Spleen (tissue), 11 donors: ENCODE results near the gene DCPS. TPM values are rescaled to one million over a fixed set of nuclear protein-coding genes. Genes with fewer than 3 reads are reported as not detected.
A peak's percentile ranks its signal among the peaks of the same experiment; 100 is the strongest.

Source experiments
- DNase-seq: peaks from one replicate; pipeline ENCODE4 v3.0.0-alpha.2; 2020
- H3K27ac ChIP-seq, 8 donors: fragments of 200-600 bp; sonication (generic) in 7 of 8; 1 replicate in 4 of 8; 2 replicates in 4 of 8; pipeline versions ENCODE4 v1.5.0 to v1.8.0; 2016 to 2021; ENCODE audit warnings: inconsistent platforms in 4 of 8, mild to moderate bottlenecking in 4 of 8, moderate library complexity in 1 of 8
- H3K27me3 ChIP-seq, 7 donors: fragments of 200-600 bp; sonication (generic) in 6 of 7; replicated peaks in 1 of 7; 1 replicate in 4 of 7; 2 replicates in 3 of 7; pipeline versions ENCODE4 v1.5.0 to v1.8.0; 2016 to 2021; ENCODE audit warnings: inconsistent platforms in 3 of 7, mild to moderate bottlenecking in 1 of 7
- H3K36me3 ChIP-seq, 6 donors: fragments of 200-600 bp; sonication (generic) in 5 of 6; 1 replicate in 4 of 6; 2 replicates in 2 of 6; pipeline versions ENCODE4 v1.5.0 to v1.8.0; 2016 to 2021; ENCODE audit warnings: inconsistent platforms in 2 of 6
- H3K4me1 ChIP-seq, 6 donors: fragments of 200-600 bp; sonication (generic) in 5 of 6; 1 replicate in 3 of 6; 2 replicates in 3 of 6; pipeline versions ENCODE4 v1.5.0 to v1.8.0; 2016 to 2021; ENCODE audit warnings: inconsistent platforms in 3 of 6
- H3K4me3 ChIP-seq, 8 donors: fragments of 200-600 bp; sonication (generic) in 7 of 8; 1 replicate in 4 of 8; 2 replicates in 4 of 8; pipeline versions ENCODE4 v1.5.0 to v1.8.0; 2016 to 2021; ENCODE audit warnings: inconsistent platforms in 4 of 8, mild to moderate bottlenecking in 4 of 8, moderate library complexity in 2 of 8
- H3K9me3 ChIP-seq, 8 donors: fragments of 200-600 bp; sonication (generic) in 7 of 8; 1 replicate in 4 of 8; 2 replicates in 4 of 8; pipeline versions ENCODE4 v1.5.0 to v1.8.0; 2016 to 2021; ENCODE audit warnings: inconsistent platforms in 4 of 8
- CTCF ChIP-seq, 11 experiments: fragments of 200-600 bp in 7 of 11; fragments of 450-650 bp in 4 of 11; sonication (generic) in 4 of 11; IDR thresholded peaks in 8 of 11; conservative IDR thresholded peaks in 3 of 11; 1 replicate in 7 of 11; 2 replicates in 4 of 11; pipeline versions ENCODE4 v1.4.0 to v1.8.0; 2016 to 2021; ENCODE audit warnings: antibody characterized with exemption in 11 of 11, inconsistent platforms in 4 of 11, mild to moderate bottlenecking in 1 of 11
- POLR2A ChIP-seq, 3 donors: fragments of 450-650 bp; IDR thresholded peaks; one replicate each; pipeline ENCODE4 v1.5.1; 2017; ENCODE audit warnings: antibody characterized with exemption in 3 of 3, mild to moderate bottlenecking in 1 of 3
- POLR2AphosphoS5 ChIP-seq, 3 donors: sonication (generic); formaldehyde crosslinking; IDR thresholded peaks; one replicate each; pipeline ENCODE4 v1.5.1; 2017; ENCODE audit warnings: antibody characterized with exemption in 3 of 3
- WGBS, 5 donors: extraction: QIAGEN DNeasy Blood & Tissue Kit in 3 of 5; methylation state at CpG; one replicate each; pipeline versions ENCODE4 v1.1.5 to v1.1.7; 2013 to 2018; 5-methylcytosine and 5-hydroxymethylcytosine counted together
- intact Hi-C: fragments of 100-400 bp; cut with DNase I; formaldehyde crosslinking; loops from one replicate; pipeline ENCODE4 v1.15.0; 2023; ENCODE audit warnings: low total_unique reads
- polyA plus RNA-seq, 3 donors: library from polyadenylated mRNA; stranded (reverse); fragments of 200-250 nt; gene quantifications; one replicate each; pipeline ENCODE4 v1.2.1, GENCODE V29; 2013
- total RNA-seq, 7 donors: library from RNA; depleted of rRNA in 3 of 7; stranded (reverse); fragments of >200 nt in 3 of 7; fragmentation: NEBNext Ultra II Directional in 4 of 7; extraction: Animal tissue kit (Norgen Biotek cat#: 25700) in 4 of 7; gene quantifications; one replicate each; pipeline versions ENCODE4 v1.1.0 to v1.2.1, GENCODE V29; 2016 to 2021
- donor health status: healthy with polysubstance abuse.
- donor health status: DM: no; HTN: no; CAD: no; lungs with moderate emphysema.
- donor health status: DM: no; HTN: no; CAD: no.
- donor health status: Bipolar disorder and iron deficiency.
- donor health status: healthy.
- donor health status: DM: no; HTN: no; CAD: no.
- donor health status: DM: yes; HTN: yes; CAD: no.

DCPS gene
- total and polyA plus RNA-seq, 10 donors: 17.4 to 35.2 (median 22.7) TPM

- H3K36me3 ChIP-seq: peaks cover 0 to 88% (median 33%) of the 10 kb centered on the region in 6 donors
Measured at GRCh38 chr11:126297004-126297403, 6.9 kb upstream of the DCPS start.

GRCh38 chr11:126304457-126305075, 706 bp downstream of the DCPS start:
- no peaks in the 10 kb centered on the region for H3K27me3 ChIP-seq
- no peak for DNase-seq
- H3K4me3 ChIP-seq: peak overlapping the region; percentile 42 to 88 (median 67)
- intact Hi-C loops: loop anchor here (5.0 kb wide), 1 partner anchor 178 kb away; no protein-coding TSS in a partner anchor
- TF ChIP-seq POLR2A (IDR thresholded peaks at IDR 0.05) (no peak), POLR2AphosphoS5 (IDR thresholded peaks at IDR 0.05) (no peak), CTCF (IDR thresholded peaks at IDR 0.05 in 8 of 11, conservative IDR thresholded peaks at IDR 0.05 in 3 of 11) (no peak)
- peak overlapping the region; percentile 89 to 95 (median 92) for H3K27ac ChIP-seq
- peaks cover 0 to 50% (median 5%) of the 10 kb centered on the region in 6 donors for H3K36me3 ChIP-seq
- peaks cover 10 to 65% (median 39%) of the 10 kb centered on the region in 6 donors for H3K4me1 ChIP-seq
- WGBS, 5 donors: 47 to 54% (median 50%) methylated on average over 12 of the region's 12 CpGs
- no peaks in the 10 kb centered on the region for H3K9me3 ChIP-seq

More at GRCh38 chr11:126297004-126297403, 6.9 kb upstream of the DCPS start:
- Histone ChIP-seq H3K27me3 (no peaks in the 10 kb centered on the region), H3K4me1 (peaks cover 0 to 9% (median 0%) of the 10 kb centered on the region in 6 donors), H3K9me3 (no peaks in the 10 kb centered on the region), H3K27ac (no peak overlapping the region), H3K4me3 (no peak overlapping the region)
- intact Hi-C loops: no loop called here
- no peak for DNase-seq
- no peak for TF ChIP-seq POLR2A (IDR thresholded peaks at IDR 0.05)
- TF ChIP-seq CTCF (IDR thresholded peaks at IDR 0.05 in 8 of 11, conservative IDR thresholded peaks at IDR 0.05 in 3 of 11): no peak
- no peak for TF ChIP-seq POLR2AphosphoS5 (IDR thresholded peaks at IDR 0.05)
- 58 to 90% (median 84%) methylated on average over 2 of the region's 2 CpGs for WGBS, 5 donors

GRCh38 chr11:126305699-126306098, 1.8 kb downstream of the DCPS start:
- intact Hi-C loops: loop anchor here (5.0 kb wide), 1 partner anchor 177 kb away; no protein-coding TSS in a partner anchor
- peaks cover 15 to 76% (median 49%) of the 10 kb centered on the region in 6 donors for H3K4me1 ChIP-seq
- H3K27ac ChIP-seq: peak overlapping the region in 3 of 8 donors; percentile 30 to 91 (median 89)
- no peak overlapping the region for H3K4me3 ChIP-seq
- no peaks in the 10 kb centered on the region for H3K9me3 ChIP-seq
- no peaks in the 10 kb centered on the region for H3K27me3 ChIP-seq
- peaks cover 0 to 48% (median 9%) of the 10 kb centered on the region in 6 donors for H3K36me3 ChIP-seq
- 68 to 81% (median 74%) methylated on average over 4 of the region's 4 CpGs for WGBS, 5 donors
- DNase-seq: no peak
- no peak for TF ChIP-seq POLR2AphosphoS5 (IDR thresholded peaks at IDR 0.05)
- no peak for TF ChIP-seq CTCF (IDR thresholded peaks at IDR 0.05 in 8 of 11, conservative IDR thresholded peaks at IDR 0.05 in 3 of 11)
- no peak for TF ChIP-seq POLR2A (IDR thresholded peaks at IDR 0.05)

- no peaks in the 10 kb centered on the region for H3K9me3 ChIP-seq
- H3K27ac ChIP-seq: peak overlapping the region in 2 of 8 donors; percentile 0 to 23
- TF ChIP-seq CTCF (IDR thresholded peaks at IDR 0.05 in 8 of 11, conservative IDR thresholded peaks at IDR 0.05 in 3 of 11): peak in 4 of 11 experiments; percentile 19 to 29 (median 26)
- TF ChIP-seq POLR2A (IDR thresholded peaks at IDR 0.05): no peak
- H3K36me3 ChIP-seq: peaks cover 0 to 55% (median 9%) of the 10 kb centered on the region in 6 donors
- 26 to 34% (median 29%) methylated on average over 5 of the region's 5 CpGs for WGBS, 5 donors
- H3K4me1 ChIP-seq: peaks cover 23 to 94% (median 65%) of the 10 kb centered on the region in 6 donors
- intact Hi-C loops: loop anchor here (5.0 kb wide), 1 partner anchor 175 kb away; no protein-coding TSS in a partner anchor
- no peaks in the 10 kb centered on the region for H3K27me3 ChIP-seq
- no peak for DNase-seq
- H3K4me3 ChIP-seq: no peak overlapping the region
Measured at GRCh38 chr11:126307706-126308105, 3.8 kb downstream of the DCPS start.
